ENCODE results near the gene TFEC. TPM values are rescaled to one million over a fixed set of nuclear protein-coding genes. Genes with fewer than 3 reads are reported as not detected.

The TFEC gene
- total and polyA plus RNA-seq, 2 experiments from 2014 or later = 13.4 to 34.8 TPM

GRCh38 chr7:115995701-115996100, 34.9 kb downstream of the TFEC start:
- no peak overlapping the region for H3K27ac ChIP-seq
- H3K9me2 ChIP-seq (replicated peaks; ENCODE audit: insufficient read depth) = no peaks in the 10 kb centered on the region
- H2AFZ ChIP-seq = no peak overlapping the region
- 93% methylated on average over 6 of the region's 6 CpGs for WGBS (ENCODE audit: low lambda C conversion rate, missing lambda C conversion rate)
- no peaks in the 10 kb centered on the region for H4K20me1 ChIP-seq (ENCODE audit: insufficient read depth, poor library complexity, severe bottlenecking)
- H3K27me3 ChIP-seq = no peaks in the 10 kb centered on the region
- H3K4me3 ChIP-seq = no peak overlapping the region
- no peak overlapping the region for H3K4me2 ChIP-seq
- H3K36me3 ChIP-seq (replicated peaks; ENCODE audit: insufficient read depth, low read depth) = no peaks in the 10 kb centered on the region
- H3K9me3 ChIP-seq (ENCODE audit: low read depth) = no peaks in the 10 kb centered on the region
- H3K4me1 ChIP-seq (ENCODE audit: insufficient read depth) = no peaks in the 10 kb centered on the region
- DNase-seq (ENCODE audit: low spot score) = no peak
- no peak for TF ChIP-seq CTCF (IDR thresholded peaks at IDR 0.05; ENCODE audit: poor library complexity)
- TF ChIP-seq EZH2 (IDR thresholded peaks at IDR 0.05; ENCODE audit: borderline replicate concordance) = no peak
- TF ChIP-seq EZH2phosphoT487 (IDR thresholded peaks at IDR 0.05; ENCODE audit: low read depth, severe bottlenecking, unreplicated experiment) = no peak
- H3K79me2 ChIP-seq = no peaks in the 10 kb centered on the region

GRCh38 chr7:115988401-115988800, 42.2 kb downstream of the TFEC start:
- no peaks in the 10 kb centered on the region for H3K9me2 ChIP-seq (replicated peaks; ENCODE audit: insufficient read depth)

GRCh38 chr7:115987486-115987885, 43.1 kb downstream of the TFEC start:
- no peaks in the 10 kb centered on the region for H3K9me3 ChIP-seq (ENCODE audit: low read depth)
- H3K27ac ChIP-seq = no peak overlapping the region
- H3K9me2 ChIP-seq (replicated peaks; ENCODE audit: insufficient read depth) = no peaks in the 10 kb centered on the region
- H3K27me3 ChIP-seq = no peaks in the 10 kb centered on the region
- no peaks in the 10 kb centered on the region for H3K36me3 ChIP-seq (replicated peaks; ENCODE audit: insufficient read depth, low read depth)
- H3K4me1 ChIP-seq (ENCODE audit: insufficient read depth) = no peaks in the 10 kb centered on the region
- TF ChIP-seq EZH2phosphoT487 (IDR thresholded peaks at IDR 0.05; ENCODE audit: low read depth, severe bottlenecking, unreplicated experiment) (no peak), EZH2 (IDR thresholded peaks at IDR 0.05; ENCODE audit: borderline replicate concordance) (no peak), CTCF (IDR thresholded peaks at IDR 0.05; ENCODE audit: poor library complexity) (no peak)
- no peaks in the 10 kb centered on the region for H4K20me1 ChIP-seq (ENCODE audit: insufficient read depth, poor library complexity, severe bottlenecking)
- no peak overlapping the region for H3K4me3 ChIP-seq
- DNase-seq (ENCODE audit: low spot score) = no peak
- H3K4me2 ChIP-seq = no peak overlapping the region
- no peak overlapping the region for H2AFZ ChIP-seq
- no peaks in the 10 kb centered on the region for H3K79me2 ChIP-seq

More at GRCh38 chr7:115988401-115988800, 42.2 kb downstream of the TFEC start:
- H3K27ac ChIP-seq = no peak overlapping the region
- no peaks in the 10 kb centered on the region for H3K79me2 ChIP-seq
- no peak for DNase-seq (ENCODE audit: low spot score)
- TF ChIP-seq CTCF (IDR thresholded peaks at IDR 0.05; ENCODE audit: poor library complexity) (no peak), EZH2 (IDR thresholded peaks at IDR 0.05; ENCODE audit: borderline replicate concordance) (no peak), EZH2phosphoT487 (IDR thresholded peaks at IDR 0.05; ENCODE audit: low read depth, severe bottlenecking, unreplicated experiment) (no peak)
- no peaks in the 10 kb centered on the region for H3K36me3 ChIP-seq (replicated peaks; ENCODE audit: insufficient read depth, low read depth)
- no peaks in the 10 kb centered on the region for H3K27me3 ChIP-seq
- H3K4me2 ChIP-seq = no peak overlapping the region
- no peaks in the 10 kb centered on the region for H4K20me1 ChIP-seq (ENCODE audit: insufficient read depth, poor library complexity, severe bottlenecking)
- no peaks in the 10 kb centered on the region for H3K4me1 ChIP-seq (ENCODE audit: insufficient read depth)
- H3K9me3 ChIP-seq (ENCODE audit: low read depth) = no peaks in the 10 kb centered on the region
- H2AFZ ChIP-seq = no peak overlapping the region
- no peak overlapping the region for H3K4me3 ChIP-seq

- no peak for TF ChIP-seq EZH2phosphoT487 (IDR thresholded peaks at IDR 0.05; ENCODE audit: low read depth, severe bottlenecking, unreplicated experiment)
- TF ChIP-seq EZH2 (IDR thresholded peaks at IDR 0.05; ENCODE audit: borderline replicate concordance) = no peak
- TF ChIP-seq CTCF (IDR thresholded peaks at IDR 0.05; ENCODE audit: poor library complexity) = no peak
- no peaks in the 10 kb centered on the region for H3K79me2 ChIP-seq
- no peaks in the 10 kb centered on the region for H3K9me3 ChIP-seq (ENCODE audit: low read depth)
- H3K4me3 ChIP-seq = no peak overlapping the region
- no peak overlapping the region for H3K27ac ChIP-seq
- H2AFZ ChIP-seq = no peak overlapping the region
- H3K27me3 ChIP-seq = no peaks in the 10 kb centered on the region
- DNase-seq (ENCODE audit: low spot score) = no peak
- H3K36me3 ChIP-seq (replicated peaks; ENCODE audit: insufficient read depth, low read depth) = no peaks in the 10 kb centered on the region
- H4K20me1 ChIP-seq (ENCODE audit: insufficient read depth, poor library complexity, severe bottlenecking) = no peaks in the 10 kb centered on the region
- no peak overlapping the region for H3K4me2 ChIP-seq
- H3K9me2 ChIP-seq (replicated peaks; ENCODE audit: insufficient read depth) = no peaks in the 10 kb centered on the region
- no peaks in the 10 kb centered on the region for H3K4me1 ChIP-seq (ENCODE audit: insufficient read depth)
Observed at GRCh38 chr7:115984105-115984504, 46.5 kb downstream of the TFEC start.

All from hepatocyte (in vitro differentiated cells).